WTC11 (cell line): ENCODE data around the gene MAP3K3.

ENCODE experiments used
- CREB1 ChIP-seq: sonication (generic); formaldehyde crosslinking; IDR thresholded peaks from 2 replicates; pipeline ENCODE4 v1.8.0; 2023; ENCODE audit warnings: mild to moderate bottlenecking, missing genetic modification reagents
- IRF2 ChIP-seq: sonication (generic); formaldehyde crosslinking; IDR thresholded peaks from 2 replicates; pipeline ENCODE4 v1.8.0; 2022; ENCODE audit warnings: low read depth, missing genetic modification reagents, borderline replicate concordance
- RORB ChIP-seq: fragments of 250-450 bp; sonication (Bioruptor Pico); IDR thresholded peaks from 2 replicates; pipeline ENCODE4 v1.9.0; 2021; ENCODE audit warnings: mild to moderate bottlenecking
- SMAD4 ChIP-seq: sonication (generic); formaldehyde crosslinking; IDR thresholded peaks from 2 replicates; pipeline ENCODE4 v1.8.0; 2022; ENCODE audit warnings: mild to moderate bottlenecking, missing genetic modification reagents
- TF ChIP-seq, protein P1 (sequence below): sonication (generic); formaldehyde crosslinking; IDR thresholded peaks from 2 replicates; pipeline ENCODE4 v1.8.0; 2022; ENCODE audit warnings: mild to moderate bottlenecking, missing genetic modification reagents
- TF ChIP-seq, protein P2 (sequence below): sonication (generic); formaldehyde crosslinking; conservative IDR thresholded peaks from 2 replicates; pipeline ENCODE4 v1.8.1; 2022; ENCODE audit warnings: mild to moderate bottlenecking, missing genetic modification reagents
- TF ChIP-seq, protein P3 (sequence below): sonication (generic); formaldehyde crosslinking; IDR thresholded peaks from 2 replicates; pipeline ENCODE4 v1.8.0; 2022; ENCODE audit warnings: mild to moderate bottlenecking, missing genetic modification reagents
- TF ChIP-seq, protein P4 (sequence below): fragments of 200-600 bp; IDR thresholded peaks from 2 replicates; pipeline ENCODE4 v1.8.0; 2022; ENCODE audit warnings: antibody characterized with exemption

DNA sequence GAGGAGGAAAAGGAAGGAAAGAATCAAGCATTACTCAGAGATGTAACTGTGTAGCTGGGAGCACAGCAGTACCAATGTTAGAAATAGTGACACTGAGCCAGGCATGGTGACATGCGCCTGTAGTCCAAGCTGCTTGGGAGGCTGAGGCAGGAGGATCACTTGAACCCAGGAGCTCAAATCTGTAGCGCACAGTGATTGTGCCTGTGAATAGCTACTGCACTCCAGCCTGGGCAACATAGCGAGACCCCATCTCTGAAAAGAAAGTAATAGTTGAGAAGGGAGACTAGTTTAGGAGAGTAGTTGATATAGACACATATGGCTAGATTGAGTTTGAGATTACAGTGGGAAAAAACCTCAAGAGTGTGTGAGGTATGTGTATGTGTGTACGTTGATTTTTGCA, 17.8 kb downstream of the MAP3K3 start:
- TF ChIP-seq CREB1 (CRISPR knock-in tag) (no peak), SMAD4 (CRISPR knock-in tag) (no peak), RORB (CRISPR knock-in tag) (no peak), IRF2 (CRISPR knock-in tag) (no peak)
- TF ChIP-seq, protein P1, sequence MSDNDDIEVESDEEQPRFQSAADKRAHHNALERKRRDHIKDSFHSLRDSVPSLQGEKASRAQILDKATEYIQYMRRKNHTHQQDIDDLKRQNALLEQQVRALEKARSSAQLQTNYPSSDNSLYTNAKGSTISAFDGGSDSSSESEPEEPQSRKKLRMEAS (CRISPR knock-in tag) = no peak
- TF ChIP-seq, protein P2, sequence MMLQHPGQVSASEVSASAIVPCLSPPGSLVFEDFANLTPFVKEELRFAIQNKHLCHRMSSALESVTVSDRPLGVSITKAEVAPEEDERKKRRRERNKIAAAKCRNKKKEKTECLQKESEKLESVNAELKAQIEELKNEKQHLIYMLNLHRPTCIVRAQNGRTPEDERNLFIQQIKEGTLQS (CRISPR knock-in tag) = no peak
- TF ChIP-seq, protein P3, sequence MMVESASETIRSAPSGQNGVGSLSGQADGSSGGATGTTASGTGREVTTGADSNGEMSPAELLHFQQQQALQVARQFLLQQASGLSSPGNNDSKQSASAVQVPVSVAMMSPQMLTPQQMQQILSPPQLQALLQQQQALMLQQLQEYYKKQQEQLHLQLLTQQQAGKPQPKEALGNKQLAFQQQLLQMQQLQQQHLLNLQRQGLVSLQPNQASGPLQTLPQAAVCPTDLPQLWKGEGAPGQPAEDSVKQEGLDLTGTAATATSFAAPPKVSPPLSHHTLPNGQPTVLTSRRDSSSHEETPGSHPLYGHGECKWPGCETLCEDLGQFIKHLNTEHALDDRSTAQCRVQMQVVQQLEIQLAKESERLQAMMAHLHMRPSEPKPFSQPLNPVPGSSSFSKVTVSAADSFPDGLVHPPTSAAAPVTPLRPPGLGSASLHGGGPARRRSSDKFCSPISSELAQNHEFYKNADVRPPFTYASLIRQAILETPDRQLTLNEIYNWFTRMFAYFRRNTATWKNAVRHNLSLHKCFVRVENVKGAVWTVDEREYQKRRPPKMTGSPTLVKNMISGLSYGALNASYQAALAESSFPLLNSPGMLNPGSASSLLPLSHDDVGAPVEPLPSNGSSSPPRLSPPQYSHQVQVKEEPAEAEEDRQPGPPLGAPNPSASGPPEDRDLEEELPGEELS (CRISPR knock-in tag) = no peak
- TF ChIP-seq, protein P4, sequence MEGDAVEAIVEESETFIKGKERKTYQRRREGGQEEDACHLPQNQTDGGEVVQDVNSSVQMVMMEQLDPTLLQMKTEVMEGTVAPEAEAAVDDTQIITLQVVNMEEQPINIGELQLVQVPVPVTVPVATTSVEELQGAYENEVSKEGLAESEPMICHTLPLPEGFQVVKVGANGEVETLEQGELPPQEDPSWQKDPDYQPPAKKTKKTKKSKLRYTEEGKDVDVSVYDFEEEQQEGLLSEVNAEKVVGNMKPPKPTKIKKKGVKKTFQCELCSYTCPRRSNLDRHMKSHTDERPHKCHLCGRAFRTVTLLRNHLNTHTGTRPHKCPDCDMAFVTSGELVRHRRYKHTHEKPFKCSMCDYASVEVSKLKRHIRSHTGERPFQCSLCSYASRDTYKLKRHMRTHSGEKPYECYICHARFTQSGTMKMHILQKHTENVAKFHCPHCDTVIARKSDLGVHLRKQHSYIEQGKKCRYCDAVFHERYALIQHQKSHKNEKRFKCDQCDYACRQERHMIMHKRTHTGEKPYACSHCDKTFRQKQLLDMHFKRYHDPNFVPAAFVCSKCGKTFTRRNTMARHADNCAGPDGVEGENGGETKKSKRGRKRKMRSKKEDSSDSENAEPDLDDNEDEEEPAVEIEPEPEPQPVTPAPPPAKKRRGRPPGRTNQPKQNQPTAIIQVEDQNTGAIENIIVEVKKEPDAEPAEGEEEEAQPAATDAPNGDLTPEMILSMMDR = no peak
